ENCODE results near the gene TYROBP.
"Not testable (repeated sequence)": the region's sequence is repeated elsewhere in the genome, so short reads cannot be mapped to it uniquely, and the experiment has no call there.

TYROBP gene

GRCh38 chr19:35913589-35913988, 5.5 kb upstream of the TYROBP start:
- H3K4me1 ChIP-seq (ENCODE audit: low read depth, poor library complexity, severe bottlenecking) = no peaks in the 10 kb centered on the region
- TF ChIP-seq CTCF (conservative IDR thresholded peaks at IDR 0.05; ENCODE audit: low read depth, low read length) = no peak

GRCh38 chr19:35911790-35912189, 3.7 kb upstream of the TYROBP start:
- no peak overlapping the region for H3K4me3 ChIP-seq (IDR thresholded peaks at IDR 0.05; ENCODE audit: insufficient read depth, low read depth, low read length)
- H3K27me3 ChIP-seq (ENCODE audit: insufficient read depth, low read depth) = peaks cover 15% of the 10 kb centered on the region; the same call in 1 of the 2 replicates
- no peaks in the 10 kb centered on the region for H3K4me1 ChIP-seq (ENCODE audit: low read depth, poor library complexity, severe bottlenecking)
- H4K20me1 ChIP-seq (ENCODE audit: insufficient read depth) = no peaks in the 10 kb centered on the region
- H3K27ac ChIP-seq = no peak overlapping the region
- no peaks in the 10 kb centered on the region for H3K36me3 ChIP-seq (ENCODE audit: insufficient read depth)
- H3K9ac ChIP-seq = no peak overlapping the region
- no peaks in the 10 kb centered on the region for H3K79me2 ChIP-seq (ENCODE audit: insufficient read depth, low read depth)
- H3K4me2 ChIP-seq = no peak overlapping the region
- no peak for TF ChIP-seq CTCF (conservative IDR thresholded peaks at IDR 0.05; ENCODE audit: low read depth, low read length)
- no peak overlapping the region for H2AFZ ChIP-seq (ENCODE audit: low read depth)

More at GRCh38 chr19:35913589-35913988, 5.5 kb upstream of the TYROBP start:
- no peak overlapping the region for H3K4me2 ChIP-seq
- no peak overlapping the region for H2AFZ ChIP-seq (ENCODE audit: low read depth)
- peaks cover 27% of the 10 kb centered on the region; the same call in 1 of the 2 replicates for H3K27me3 ChIP-seq (ENCODE audit: insufficient read depth, low read depth)
- no peaks in the 10 kb centered on the region for H3K79me2 ChIP-seq (ENCODE audit: insufficient read depth, low read depth)
- H3K9ac ChIP-seq = no peak overlapping the region
- no peaks in the 10 kb centered on the region for H3K36me3 ChIP-seq (ENCODE audit: insufficient read depth)
- no peaks in the 10 kb centered on the region for H4K20me1 ChIP-seq (ENCODE audit: insufficient read depth)
- H3K4me3 ChIP-seq (IDR thresholded peaks at IDR 0.05; ENCODE audit: insufficient read depth, low read depth, low read length) = no peak overlapping the region
- no peak overlapping the region for H3K27ac ChIP-seq

GRCh38 chr19:35911173-35911572, 3.1 kb upstream of the TYROBP start:
- H3K27me3 ChIP-seq (ENCODE audit: insufficient read depth, low read depth) = peaks cover 11% of the 10 kb centered on the region; the same call in 1 of the 2 replicates
- no peaks in the 10 kb centered on the region for H4K20me1 ChIP-seq (ENCODE audit: insufficient read depth)
- no peak overlapping the region for H3K4me3 ChIP-seq (IDR thresholded peaks at IDR 0.05; ENCODE audit: insufficient read depth, low read depth, low read length)
- no peaks in the 10 kb centered on the region for H3K4me1 ChIP-seq (ENCODE audit: low read depth, poor library complexity, severe bottlenecking)
- H2AFZ ChIP-seq (ENCODE audit: low read depth) = no peak overlapping the region
- TF ChIP-seq CTCF (conservative IDR thresholded peaks at IDR 0.05; ENCODE audit: low read depth, low read length) = no peak
- H3K4me2 ChIP-seq = no peak overlapping the region
- no peaks in the 10 kb centered on the region for H3K36me3 ChIP-seq (ENCODE audit: insufficient read depth)
- H3K9ac ChIP-seq = no peak overlapping the region
- no peaks in the 10 kb centered on the region for H3K79me2 ChIP-seq (ENCODE audit: insufficient read depth, low read depth)
- H3K27ac ChIP-seq = no peak overlapping the region

GRCh38 chr19:35910355-35910754, 2.3 kb upstream of the TYROBP start:
- not testable (repeated sequence) for H2AFZ ChIP-seq (ENCODE audit: low read depth); H3K9ac ChIP-seq; H3K27me3 ChIP-seq (ENCODE audit: insufficient read depth, low read depth); H3K36me3 ChIP-seq (ENCODE audit: insufficient read depth); H3K4me2 ChIP-seq; H3K4me3 ChIP-seq (IDR thresholded peaks at IDR 0.05; ENCODE audit: insufficient read depth, low read depth, low read length); H3K79me2 ChIP-seq (ENCODE audit: insufficient read depth, low read depth); H4K20me1 ChIP-seq (ENCODE audit: insufficient read depth); H3K27ac ChIP-seq; H3K4me1 ChIP-seq (ENCODE audit: low read depth, poor library complexity, severe bottlenecking)

- H2AFZ ChIP-seq (ENCODE audit: low read depth) = no peak overlapping the region
- no peak overlapping the region for H3K9ac ChIP-seq
- no peak overlapping the region for H3K4me2 ChIP-seq
- no peak for TF ChIP-seq CTCF (conservative IDR thresholded peaks at IDR 0.05; ENCODE audit: low read depth, low read length)
- no peak overlapping the region for H3K4me3 ChIP-seq (IDR thresholded peaks at IDR 0.05; ENCODE audit: insufficient read depth, low read depth, low read length)
- H3K79me2 ChIP-seq (ENCODE audit: insufficient read depth, low read depth) = no peaks in the 10 kb centered on the region
- no peaks in the 10 kb centered on the region for H4K20me1 ChIP-seq (ENCODE audit: insufficient read depth)
- peaks cover 2% of the 10 kb centered on the region; the same call in 1 of the 2 replicates for H3K27me3 ChIP-seq (ENCODE audit: insufficient read depth, low read depth)
- H3K4me1 ChIP-seq (ENCODE audit: low read depth, poor library complexity, severe bottlenecking) = no peaks in the 10 kb centered on the region
- H3K27ac ChIP-seq = no peak overlapping the region
- no peaks in the 10 kb centered on the region for H3K36me3 ChIP-seq (ENCODE audit: insufficient read depth)
Observed at GRCh38 chr19:35909684-35910035, 1.6 kb upstream of the TYROBP start.
